Smooth muscle cell (in vitro differentiated cells): Measurements from ENCODE around the gene GYS2. TPM values are rescaled to one million over a fixed set of nuclear protein-coding genes. Genes with fewer than 3 reads are reported as not detected.

Source experiments
- DNase-seq: peaks from one replicate; lab custom pipeline; 2025; ENCODE audit not compliant: unreplicated experiment; lab: John Stamatoyannopoulos, UW
- H2AFZ ChIP-seq: fragments of 200-600 bp; sonication (generic); 2 replicates; pipeline ENCODE4 v1.6.0; 2016; ENCODE audit warnings: antibody characterized with exemption, low read depth, mild to moderate bottlenecking
- H3F3A ChIP-seq: fragments of 200-600 bp; sonication (generic); 2 replicates; pipeline ENCODE4 v1.6.0; 2017; ENCODE audit warnings: antibody characterized with exemption, low read depth
- H3K27ac ChIP-seq: fragments of 200-600 bp; sonication (generic); 2 replicates; pipeline ENCODE4 v1.5.1; 2016; ENCODE audit warnings: low read depth, mild to moderate bottlenecking
- H3K27me3 ChIP-seq: fragments of 200-600 bp; sonication (generic); 2 replicates; pipeline ENCODE4 v1.6.1; 2016; ENCODE audit warnings: low read depth, mild to moderate bottlenecking
- H3K36me3 ChIP-seq: fragments of 200-600 bp; sonication (generic); 2 replicates; pipeline ENCODE4 v1.5.1; 2016; ENCODE audit warnings: low read depth
- H3K4me1 ChIP-seq: fragments of 200-600 bp; sonication (generic); 2 replicates; pipeline ENCODE4 v1.5.1; 2016; ENCODE audit warnings: low read depth
- H3K4me2 ChIP-seq: fragments of 200-600 bp; sonication (generic); 2 replicates; pipeline ENCODE4 v1.6.0; 2016; ENCODE audit warnings: mild to moderate bottlenecking
- H3K4me3 ChIP-seq: fragments of 200-600 bp; sonication (generic); 2 replicates; pipeline ENCODE4 v1.5.1; 2016; ENCODE audit warnings: mild to moderate bottlenecking
- H3K79me2 ChIP-seq: fragments of 200-600 bp; sonication (generic); 2 replicates; pipeline ENCODE4 v1.6.0; 2016; ENCODE audit warnings: low read depth, mild to moderate bottlenecking
- H3K9ac ChIP-seq: fragments of 200-600 bp; sonication (generic); 2 replicates; pipeline ENCODE4 v1.6.0; 2016; ENCODE audit warnings: low read depth
- H3K9me3 ChIP-seq: fragments of 200-600 bp; sonication (generic); replicated peaks from 2 replicates; pipeline ENCODE4 v1.5.1; 2016; ENCODE audit warnings: low read depth
- H4K20me1 ChIP-seq: fragments of 200-600 bp; sonication (generic); 2 replicates; pipeline ENCODE4 v1.6.0; 2016; ENCODE audit warnings: low read depth
- WGBS: methylation state at CpG from one replicate; pipeline ENCODE4 v1.1.7; 2016; ENCODE audit warnings: low lambda C conversion rate; 5-methylcytosine and 5-hydroxymethylcytosine counted together
- polyA plus RNA-seq: library from polyadenylated mRNA; unstranded; fragments of >200 nt; fragmentation: Nextera tagmentation; extraction: Ambion mirVana; gene quantifications from 2 replicates; pipeline ENCODE4 v1.2.1, GENCODE V29; 2016
- total RNA-seq: library from RNA; depleted of rRNA; stranded (reverse); fragments of >200 nt; gene quantifications from 2 replicates; pipeline ENCODE4 v1.2.3, GENCODE V29; 2014
- TF ChIP-seq, protein P1 (sequence below): fragments of 200-600 bp; sonication (generic); IDR thresholded peaks from 2 replicates; pipeline ENCODE4 v1.5.1; 2017; ENCODE audit warnings: borderline replicate concordance, mild to moderate bottlenecking, antibody characterized with exemption; ENCODE audit not compliant: insufficient read depth, poor library complexity, severe bottlenecking

GYS2 gene
- total and polyA plus RNA-seq, 2 experiments from 2014 or later = not detected

DNA sequence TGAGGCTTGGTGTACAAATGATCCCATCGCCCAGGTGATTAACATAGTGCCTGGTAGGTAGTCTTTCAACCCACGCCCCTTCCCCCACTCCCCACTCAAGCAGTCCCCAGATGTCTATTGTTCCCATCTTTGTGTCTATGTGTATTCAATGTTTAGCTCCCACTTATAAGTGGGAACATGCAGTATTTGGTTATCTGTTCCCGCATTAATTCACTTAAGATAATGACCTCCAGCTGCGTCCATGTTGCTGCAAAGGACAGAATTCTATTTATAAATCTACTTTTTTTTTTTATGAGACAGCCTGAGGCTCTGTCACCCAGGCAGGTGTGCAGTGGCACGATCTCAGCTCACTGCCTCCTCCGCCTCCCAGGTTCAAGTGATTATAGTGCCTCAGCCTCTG, 62.9 kb downstream of the GYS2 start:
- 93% methylated on average over 6 of the region's 6 CpGs for whole genome bisulfite sequencing
- Histone ChIP-seq H3K27me3 (no peaks in the 10 kb centered on the region), H4K20me1 (no peaks in the 10 kb centered on the region), H3K36me3 (no peaks in the 10 kb centered on the region), H3K79me2 (no peaks in the 10 kb centered on the region), H3K9me3 (no peaks in the 10 kb centered on the region), H3K4me1 (no peaks in the 10 kb centered on the region), H3K27ac (no peak overlapping the region), H3K4me3 (no peak overlapping the region), H2AFZ (no peak overlapping the region), H3K4me2 (no peak overlapping the region), H3F3A (no peaks in the 10 kb centered on the region), H3K9ac (no peak overlapping the region)
- TF ChIP-seq, protein P1, sequence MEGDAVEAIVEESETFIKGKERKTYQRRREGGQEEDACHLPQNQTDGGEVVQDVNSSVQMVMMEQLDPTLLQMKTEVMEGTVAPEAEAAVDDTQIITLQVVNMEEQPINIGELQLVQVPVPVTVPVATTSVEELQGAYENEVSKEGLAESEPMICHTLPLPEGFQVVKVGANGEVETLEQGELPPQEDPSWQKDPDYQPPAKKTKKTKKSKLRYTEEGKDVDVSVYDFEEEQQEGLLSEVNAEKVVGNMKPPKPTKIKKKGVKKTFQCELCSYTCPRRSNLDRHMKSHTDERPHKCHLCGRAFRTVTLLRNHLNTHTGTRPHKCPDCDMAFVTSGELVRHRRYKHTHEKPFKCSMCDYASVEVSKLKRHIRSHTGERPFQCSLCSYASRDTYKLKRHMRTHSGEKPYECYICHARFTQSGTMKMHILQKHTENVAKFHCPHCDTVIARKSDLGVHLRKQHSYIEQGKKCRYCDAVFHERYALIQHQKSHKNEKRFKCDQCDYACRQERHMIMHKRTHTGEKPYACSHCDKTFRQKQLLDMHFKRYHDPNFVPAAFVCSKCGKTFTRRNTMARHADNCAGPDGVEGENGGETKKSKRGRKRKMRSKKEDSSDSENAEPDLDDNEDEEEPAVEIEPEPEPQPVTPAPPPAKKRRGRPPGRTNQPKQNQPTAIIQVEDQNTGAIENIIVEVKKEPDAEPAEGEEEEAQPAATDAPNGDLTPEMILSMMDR = no peak
- no peak for DNase-seq

DNA sequence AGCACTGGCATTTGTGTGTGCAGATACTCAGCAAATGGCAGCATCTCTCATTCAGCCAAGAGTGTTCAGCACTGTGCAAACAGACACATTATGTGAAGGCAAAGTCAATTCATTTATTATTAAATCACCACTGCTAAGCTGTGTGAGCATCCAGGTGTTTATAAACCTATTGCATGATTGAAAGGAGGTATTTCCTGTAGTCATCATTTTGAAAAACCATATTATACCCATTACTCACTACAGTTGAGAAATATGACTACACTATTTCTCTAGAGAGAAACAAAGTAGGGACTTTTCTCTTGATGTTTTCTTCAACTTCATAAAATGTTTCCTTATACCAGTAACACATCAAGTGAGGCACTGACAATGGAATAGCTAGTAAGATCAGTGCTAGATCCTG, 64.8 kb downstream of the GYS2 start:
- Histone ChIP-seq H3K27me3 (no peaks in the 10 kb centered on the region), H3F3A (no peaks in the 10 kb centered on the region), H2AFZ (no peak overlapping the region), H3K79me2 (no peaks in the 10 kb centered on the region), H3K36me3 (no peaks in the 10 kb centered on the region), H4K20me1 (no peaks in the 10 kb centered on the region), H3K4me3 (no peak overlapping the region), H3K9ac (no peak overlapping the region), H3K4me1 (no peaks in the 10 kb centered on the region), H3K4me2 (no peak overlapping the region), H3K9me3 (no peaks in the 10 kb centered on the region), H3K27ac (no peak overlapping the region)
- TF ChIP-seq, protein P1 = no peak
- DNase-seq = no peak

DNA sequence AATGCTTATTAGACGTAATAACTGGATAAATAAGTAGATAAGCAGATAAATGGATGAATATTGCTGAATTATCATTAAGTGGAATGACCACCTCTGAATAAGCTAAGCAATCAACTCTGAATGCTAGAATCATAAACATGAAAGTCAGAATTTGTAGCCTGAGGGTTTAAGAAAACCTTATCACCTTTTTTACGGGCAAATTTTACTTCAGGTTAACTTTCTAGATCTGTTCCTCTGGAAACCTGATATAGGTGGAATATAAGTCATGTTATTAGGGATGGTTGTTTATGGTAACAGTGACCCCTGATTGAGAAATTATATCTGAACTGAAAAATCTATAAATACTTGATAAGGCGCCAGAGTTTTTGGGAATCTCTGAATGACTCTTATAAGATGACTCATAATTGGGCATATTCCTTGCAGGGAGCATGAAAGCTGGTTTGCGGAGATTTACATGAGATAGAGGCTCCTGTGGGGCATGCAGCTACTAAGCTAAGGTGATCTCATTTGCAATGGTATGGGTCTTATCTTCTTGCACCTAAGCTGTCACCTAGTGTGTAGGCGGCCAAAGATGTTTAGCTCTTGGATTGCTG, 66.5 kb downstream of the GYS2 start:
- Histone ChIP-seq H4K20me1 (no peaks in the 10 kb centered on the region), H3F3A (no peaks in the 10 kb centered on the region), H3K4me1 (no peaks in the 10 kb centered on the region), H3K27me3 (no peaks in the 10 kb centered on the region), H3K36me3 (no peaks in the 10 kb centered on the region), H3K4me3 (no peak overlapping the region), H3K4me2 (no peak overlapping the region), H2AFZ (no peak overlapping the region), H3K9me3 (no peaks in the 10 kb centered on the region), H3K27ac (no peak overlapping the region), H3K79me2 (no peaks in the 10 kb centered on the region), H3K9ac (no peak overlapping the region)
- no peak for DNase-seq
- WGBS = 87% methylated on average over 5 of the region's 5 CpGs
- TF ChIP-seq, protein P1 = no peak

DNA sequence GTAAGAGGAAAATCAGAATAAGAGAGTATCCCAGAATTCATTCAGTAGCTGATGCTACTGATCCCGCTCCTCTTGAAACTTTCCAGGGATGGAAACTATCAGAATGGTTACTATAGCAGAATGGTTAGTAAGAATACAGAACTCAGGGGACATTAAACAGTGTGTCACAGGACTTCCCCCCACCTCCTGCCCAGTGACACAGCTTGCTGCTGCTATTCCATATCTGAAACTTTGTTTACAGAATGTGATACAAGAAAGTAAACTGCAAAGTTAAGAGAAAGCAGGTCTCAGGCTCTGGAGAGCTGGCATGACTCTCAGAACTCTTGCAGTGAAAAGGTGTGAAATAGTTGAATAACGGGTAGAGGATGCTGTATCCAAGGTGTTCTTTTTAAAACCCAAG, 75.2 kb downstream of the GYS2 start:
- H4K20me1 ChIP-seq = no peaks in the 10 kb centered on the region
- H3K4me2 ChIP-seq = no peak overlapping the region
- TF ChIP-seq, protein P1 = no peak
- no peak overlapping the region for H3K4me3 ChIP-seq
- no peak overlapping the region for H3K9ac ChIP-seq
- no peak overlapping the region for H2AFZ ChIP-seq
- no peaks in the 10 kb centered on the region for H3F3A ChIP-seq
- H3K79me2 ChIP-seq = no peaks in the 10 kb centered on the region
- no peak for DNase-seq
- H3K27ac ChIP-seq = no peak overlapping the region
- peaks cover 54% of the 10 kb centered on the region for H3K27me3 ChIP-seq
- WGBS = 80% methylated on average over 2 of the region's 2 CpGs
- H3K4me1 ChIP-seq = no peaks in the 10 kb centered on the region
- no peaks in the 10 kb centered on the region for H3K36me3 ChIP-seq
- H3K9me3 ChIP-seq = no peaks in the 10 kb centered on the region
